B cell (primary cell): Measurements from ENCODE around the gene ASCL1. TPM values are rescaled to one million over a fixed set of nuclear protein-coding genes. Genes with fewer than 3 reads are reported as not detected.

Source experiments
- ATAC-seq: fragments of 200-7000 bp; cut with Tn5 transposase; one replicate; pipeline ENCODE4 v1.10.0; 2021; ENCODE audit warnings: low read depth, mild to moderate bottlenecking, moderate number of reproducible peaks, moderate library complexity
- CTCF ChIA-PET: fragments of 350-600 bp; sonication (Branson Sonifier 250); formaldehyde crosslinking; loops from one replicate; lab custom pipeline; 2021; ENCODE audit warnings: antibody characterized with exemption, inconsistent platforms; lab: Charles Lee
- POLR2A ChIA-PET: fragments of 350-600 bp; sonication (Branson Sonifier 250); formaldehyde crosslinking; loops from one replicate; lab custom pipeline; 2021; ENCODE audit warnings: antibody characterized with exemption; lab: Charles Lee
- DNase-seq: peaks from one replicate; pipeline ENCODE4 v3.0.0; 2013
- H2AFZ ChIP-seq: 2 replicates; pipeline ENCODE4 v1.6.1; 2012; ENCODE audit warnings: mild to moderate bottlenecking, low read depth, low read length; ENCODE audit not compliant: insufficient read depth, poor library complexity, severe bottlenecking
- H3K27ac ChIP-seq, 2 donors: 1 replicate in 1 of 2; 2 replicates in 1 of 2; pipeline ENCODE4 v1.5.1; 2012 to 2013; ENCODE audit warnings: low read length in 2 of 2, mild to moderate bottlenecking in 2 of 2, moderate library complexity in 1 of 2
- H3K27me3 ChIP-seq, 4 experiments: fragments of 200-600 bp in 1 of 4; sonication (generic) in 1 of 4; replicated peaks in 1 of 4; 1 replicate in 2 of 4; 2 replicates in 2 of 4; pipeline versions ENCODE4 v1.6.1 to v1.7.0; 2013 to 2016; ENCODE audit warnings: low read length in 3 of 4, mild to moderate bottlenecking in 2 of 4, mixed read lengths in 1 of 4, moderate library complexity in 1 of 4; ENCODE audit not compliant: insufficient read depth in 4 of 4, control insufficient read depth in 3 of 4; ENCODE audit errors: control extremely low read depth in 1 of 4
- H3K36me3 ChIP-seq, 2 experiments: replicated peaks in 1 of 2; 1 replicate in 1 of 2; 2 replicates in 1 of 2; pipeline versions ENCODE4 v1.6.1 to v1.7.1; 2013; ENCODE audit warnings: low read length in 1 of 2; ENCODE audit not compliant: insufficient read depth in 2 of 2, control insufficient read depth in 1 of 2; ENCODE audit errors: control extremely low read depth in 1 of 2, extremely low read depth in 1 of 2
- H3K4me1 ChIP-seq, 2 donors: fragments of 200-600 bp in 1 of 2; sonication (generic) in 1 of 2; 1 replicate in 1 of 2; 2 replicates in 1 of 2; pipeline versions ENCODE4 v1.5.1 to v1.6.1; 2013 to 2017; ENCODE audit warnings: low read length in 2 of 2; ENCODE audit not compliant: control insufficient read depth in 2 of 2, insufficient read depth in 2 of 2
- H3K4me2 ChIP-seq: replicated peaks from 2 replicates; pipeline ENCODE3; 2012; ENCODE audit warnings: mild to moderate bottlenecking, low read depth, low read length; ENCODE audit not compliant: poor library complexity, severe bottlenecking
- H3K4me3 ChIP-seq, 5 experiments: fragments of 200-600 bp in 1 of 5; sonication (generic) in 1 of 5; 1 replicate in 3 of 5; 2 replicates in 2 of 5; pipeline versions ENCODE4 v1.5.1 to v1.7.0; 2011 to 2016; ENCODE audit warnings: low read length in 4 of 5, mild to moderate bottlenecking in 4 of 5, low read depth in 2 of 5, control low read depth in 1 of 5, moderate library complexity in 1 of 5; ENCODE audit not compliant: insufficient read depth in 1 of 5; ENCODE audit errors: control extremely low read depth in 1 of 5, extremely low read depth in 1 of 5
- H3K79me2 ChIP-seq: fragments of 200-600 bp; sonication (generic); one replicate; pipeline ENCODE4 v1.6.0; 2016; ENCODE audit warnings: low read length; ENCODE audit not compliant: control insufficient read depth, insufficient read depth
- H3K9ac ChIP-seq: fragments of 200-600 bp; sonication (generic); 2 replicates; pipeline ENCODE4 v1.6.1; 2017; ENCODE audit warnings: mild to moderate bottlenecking, low read length, moderate library complexity
- H3K9me3 ChIP-seq, 3 donors: one replicate each; pipeline versions ENCODE4 v1.6.1 to v1.7.1; 2013; ENCODE audit warnings: low read length in 2 of 3; ENCODE audit not compliant: control insufficient read depth in 2 of 3, insufficient read depth in 1 of 3; ENCODE audit errors: control extremely low read depth in 1 of 3
- H4K20me1 ChIP-seq: 2 replicates; pipeline ENCODE4 v1.6.0; 2012; ENCODE audit warnings: mild to moderate bottlenecking, low read length; ENCODE audit not compliant: insufficient read depth, control insufficient read depth, poor library complexity, severe bottlenecking
- H3K27ac Mint-ChIP-seq: one replicate; pipeline ENCODE4 v1.8.0; 2021; ENCODE audit warnings: mixed read lengths
- H3K27me3 Mint-ChIP-seq: one replicate; pipeline ENCODE4 v1.8.0; 2021; ENCODE audit warnings: mixed read lengths
- H3K4me1 Mint-ChIP-seq: one replicate; pipeline ENCODE4 v1.8.0; 2021; ENCODE audit warnings: mixed read lengths
- H3K4me3 Mint-ChIP-seq: one replicate; pipeline ENCODE4 v1.8.0; 2021; ENCODE audit warnings: mixed read lengths
- H3K9me3 Mint-ChIP-seq: one replicate; pipeline ENCODE4 v1.8.0; 2022; ENCODE audit warnings: mixed read lengths; ENCODE audit not compliant: insufficient read depth
- CTCF ChIP-seq: fragments of 200-600 bp; IDR thresholded peaks from one replicate; pipeline ENCODE4 v1.8.0; 2022; ENCODE audit warnings: antibody characterized with exemption, mild to moderate bottlenecking
- EZH2 ChIP-seq: IDR thresholded peaks from 2 replicates; pipeline ENCODE4 v1.6.1; 2012; ENCODE audit warnings: borderline replicate concordance, low read depth, mild to moderate bottlenecking, moderate library complexity, low read length; ENCODE audit not compliant: insufficient read depth, poor library complexity, severe bottlenecking
- WGBS: methylation state at CpG from one replicate; pipeline ENCODE4 v1.1.5; 2013; ENCODE audit warnings: missing lambda C conversion rate; ENCODE audit not compliant: insufficient coverage; 5-methylcytosine and 5-hydroxymethylcytosine counted together
- intact Hi-C: fragments of 100-400 bp; cut with micrococcal nuclease; formaldehyde crosslinking; loops from one replicate; pipeline ENCODE4 v1.10.0; 2022
- polyA plus RNA-seq: library from polyadenylated mRNA; depleted of rRNA; stranded (reverse); fragments of >200 nt; gene quantifications from 2 replicates; pipeline ENCODE4 v1.2.3, GENCODE V29; 2012
- total RNA-seq, 2 donors: library from RNA; stranded (reverse); fragments of 120-200 nt in 1 of 2; gene quantifications; 1 replicate in 1 of 2; 2 replicates in 1 of 2; pipeline versions ENCODE4 v1.2.3 to v1.2.4, GENCODE V29; 2013 to 2022

Gene ASCL1
- total and polyA plus RNA-seq, 2 donors (not counting 1 experiment from before 2014, with no cell fraction given) = not detected

GRCh38 chr12:102992720-102993119 is 35.2 kb downstream of the ASCL1 start:
- Histone ChIP-seq H3K79me2 (no peaks in the 10 kb centered on the region), H2AFZ (no peak overlapping the region), H4K20me1 (no peaks in the 10 kb centered on the region), H3K9me3 (peaks cover 0 to 4% (median 2%) of the 10 kb centered on the region in 3 donors), H3K4me1 (no peaks in the 10 kb centered on the region), H3K27ac (no peak overlapping the region), H3K4me3 (no peak overlapping the region), H3K36me3 (no peaks in the 10 kb centered on the region), H3K9ac (no peak overlapping the region), H3K27me3 (peaks cover 0 to 4% (median 0%) of the 10 kb centered on the region in 4 experiments), H3K4me2 (no peak overlapping the region)
- WGBS = 60% methylated on average over 1 of the region's 4 CpGs
- ChIA-PET CTCF (no interaction called here), POLR2A (no interaction called here)
- H3K4me1 Mint-ChIP-seq = no peaks in the 10 kb centered on the region
- DNase-seq = no peak
- peaks cover 12% of the 10 kb centered on the region for H3K27me3 Mint-ChIP-seq
- no peak overlapping the region for H3K27ac Mint-ChIP-seq
- intact Hi-C loops = no loop called here
- H3K4me3 Mint-ChIP-seq = no peak overlapping the region
- H3K9me3 Mint-ChIP-seq = peaks cover 2% of the 10 kb centered on the region
- TF ChIP-seq CTCF = no peak
- no peak for TF ChIP-seq EZH2
- ATAC-seq = no peak

- H3K9me3 Mint-ChIP-seq = no peaks in the 10 kb centered on the region
- ATAC-seq (no peak), DNase-seq (no peak)
- no peaks in the 10 kb centered on the region for H3K4me1 Mint-ChIP-seq
- no peak for TF ChIP-seq EZH2
- no peak for TF ChIP-seq CTCF
- no peaks in the 10 kb centered on the region for H3K4me1 ChIP-seq
- H3K4me3 Mint-ChIP-seq = no peak overlapping the region
- no peaks in the 10 kb centered on the region for H3K79me2 ChIP-seq
- no peaks in the 10 kb centered on the region for H3K36me3 ChIP-seq
- no peak overlapping the region for H3K4me3 ChIP-seq
- ChIA-PET POLR2A (no interaction called here), CTCF (no interaction called here)
- H3K9me3 ChIP-seq = peaks cover 0 to 8% (median 4%) of the 10 kb centered on the region in 3 donors
- H3K27me3 Mint-ChIP-seq = peaks cover 12% of the 10 kb centered on the region
- no peak overlapping the region for H3K27ac ChIP-seq
- H3K9ac ChIP-seq = no peak overlapping the region
- no peaks in the 10 kb centered on the region for H4K20me1 ChIP-seq
- peaks cover 0 to 4% (median 0%) of the 10 kb centered on the region in 4 experiments for H3K27me3 ChIP-seq
- H3K27ac Mint-ChIP-seq = no peak overlapping the region
- WGBS = no CpG with 5 or more reads among the region's 1 CpG
- intact Hi-C loops = no loop called here
- no peak overlapping the region for H2AFZ ChIP-seq
- H3K4me2 ChIP-seq = no peak overlapping the region
These were observed 36.1 kb downstream of the ASCL1 start for GRCh38 chr12:102993537-102993936.
